Chondrocyte (in vitro differentiated cells): ENCODE data around the gene LRMDA. TPM values are rescaled to one million over a fixed set of nuclear protein-coding genes. Genes with fewer than 3 reads are reported as not detected.
A peak's percentile ranks its signal among the peaks of the same experiment; 100 is the strongest.

Experiments
- DNase-seq: peaks from one replicate; pipeline ENCODE4 v3.0.0; 2021; ENCODE audit warnings: mixed read lengths, low spot score
- H3K27ac Mint-ChIP-seq: one replicate; pipeline ENCODE4 v1.8.0; 2021; ENCODE audit warnings: mild to moderate bottlenecking, moderate library complexity, mixed read lengths; ENCODE audit not compliant: unreplicated experiment
- H3K27me3 Mint-ChIP-seq: 2 replicates; pipeline ENCODE4 v1.8.0; 2021; ENCODE audit warnings: low read depth, mixed read lengths
- H3K36me3 Mint-ChIP-seq: 2 replicates; pipeline ENCODE4 v1.8.0; 2021; ENCODE audit warnings: low read depth, mixed read lengths
- H3K4me1 Mint-ChIP-seq: 2 replicates; pipeline ENCODE4 v1.8.0; 2021; ENCODE audit warnings: low read depth, mild to moderate bottlenecking, mixed read lengths
- H3K4me3 Mint-ChIP-seq: one replicate; pipeline ENCODE4 v1.8.0; 2021; ENCODE audit warnings: mild to moderate bottlenecking, moderate library complexity, mixed read lengths; ENCODE audit not compliant: unreplicated experiment
- H3K9me3 Mint-ChIP-seq: 2 replicates; pipeline ENCODE4 v1.8.0; 2021; ENCODE audit warnings: low read depth, mixed read lengths
- CTCF ChIP-seq: fragments of 200-600 bp; sonication (generic); IDR thresholded peaks from 2 replicates; pipeline ENCODE4 v1.5.0; 2021; ENCODE audit warnings: antibody characterized with exemption, mild to moderate bottlenecking, moderate library complexity
- total RNA-seq: library from RNA; stranded (reverse); gene quantifications from 3 replicates; pipeline ENCODE4 v1.2.1, GENCODE V29; 2021

The LRMDA gene
- total RNA-seq, 1 donor from 2014 or later: 2.8 TPM

DNA sequence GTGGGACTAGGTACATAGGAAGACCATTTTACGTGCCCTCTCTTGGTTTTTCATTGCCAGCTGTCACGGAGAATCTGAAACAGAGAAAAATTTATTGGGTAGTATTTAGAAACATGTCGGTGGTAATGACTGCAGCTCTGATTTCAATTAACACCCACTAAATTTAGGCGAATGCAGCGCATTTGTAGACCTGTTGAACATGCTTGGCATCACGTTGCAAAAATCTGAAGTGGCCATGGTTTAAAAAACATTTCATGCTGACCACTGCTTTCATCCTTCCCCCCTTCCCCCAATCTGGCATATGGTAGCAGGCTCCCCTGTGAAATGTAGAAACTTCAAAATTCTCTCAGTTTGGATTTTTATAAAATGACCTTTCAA lies 34.0 kb downstream of the LRMDA start:
- H3K27me3 Mint-ChIP-seq: peaks cover 4% of the 10 kb centered on the region
- H3K36me3 Mint-ChIP-seq: no peaks in the 10 kb centered on the region

GRCh38 chr10:75466001-75466400 lies 34.6 kb downstream of the LRMDA start:
- Mint-ChIP-seq H3K4me1 (peaks cover 9% of the 10 kb centered on the region), H3K36me3 (no peaks in the 10 kb centered on the region), H3K27ac (no peak overlapping the region), H3K4me3 (no peak overlapping the region), H3K27me3 (peaks cover 4% of the 10 kb centered on the region), H3K9me3 (no peaks in the 10 kb centered on the region)
- DNase-seq: no peak
- no peak for TF ChIP-seq CTCF

More for the DNA sequence above, 34.0 kb downstream of the LRMDA start:
- H3K27ac Mint-ChIP-seq: no peak overlapping the region
- no peak for DNase-seq
- H3K9me3 Mint-ChIP-seq: no peaks in the 10 kb centered on the region
- H3K4me3 Mint-ChIP-seq: no peak overlapping the region
- H3K4me1 Mint-ChIP-seq: peaks cover 9% of the 10 kb centered on the region
- no peak for TF ChIP-seq CTCF

DNA sequence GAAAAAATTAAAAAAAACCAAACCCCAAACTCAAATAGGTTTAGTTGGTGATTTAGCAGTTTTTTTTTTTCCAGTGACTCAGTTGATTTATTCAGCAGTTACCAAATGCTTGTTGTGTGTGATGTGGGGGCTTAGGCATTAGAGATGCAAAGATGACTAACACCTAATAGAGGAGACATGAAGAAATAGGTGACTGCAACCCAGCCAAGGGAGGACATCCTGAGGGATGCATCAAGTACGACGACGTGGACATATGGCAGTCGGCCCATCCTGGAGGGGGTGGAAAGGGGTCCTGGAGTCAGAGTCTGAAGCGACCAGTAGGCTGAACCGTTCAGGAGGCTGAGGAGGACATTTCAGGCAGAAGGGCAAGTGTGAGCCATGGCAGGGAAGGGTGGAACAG lies 35.5 kb downstream of the LRMDA start:
- H3K27ac Mint-ChIP-seq: no peak overlapping the region
- H3K9me3 Mint-ChIP-seq: no peaks in the 10 kb centered on the region
- H3K4me3 Mint-ChIP-seq: no peak overlapping the region
- TF ChIP-seq CTCF: no peak
- peaks cover 4% of the 10 kb centered on the region for H3K27me3 Mint-ChIP-seq
- no peaks in the 10 kb centered on the region for H3K36me3 Mint-ChIP-seq
- DNase-seq: no peak
- H3K4me1 Mint-ChIP-seq: peaks cover 9% of the 10 kb centered on the region

DNA sequence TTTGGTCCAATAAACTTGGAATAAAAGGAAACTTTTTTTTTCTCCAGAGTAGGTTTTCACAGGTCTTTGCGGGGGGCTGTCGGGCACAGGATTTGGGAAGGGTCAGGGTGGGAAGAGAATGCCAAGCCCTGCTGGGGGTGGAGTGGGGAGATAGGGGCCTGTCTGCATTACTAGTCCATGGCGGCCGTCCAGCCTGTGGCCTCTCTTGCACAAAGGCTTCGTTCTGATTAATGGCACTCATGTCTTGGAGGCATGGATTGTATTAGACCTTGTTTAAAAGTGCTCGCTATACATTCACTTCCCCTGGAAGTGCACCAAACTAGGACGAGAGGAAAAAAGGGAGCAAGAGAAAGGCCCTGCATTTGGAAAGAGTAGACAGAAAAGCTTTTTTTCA lies 37.2 kb downstream of the LRMDA start:
- Mint-ChIP-seq H3K36me3 (no peaks in the 10 kb centered on the region), H3K9me3 (no peaks in the 10 kb centered on the region), H3K4me1 (peaks cover 9% of the 10 kb centered on the region), H3K4me3 (no peak overlapping the region), H3K27ac (peak overlapping the region; percentile 72), H3K27me3 (peaks cover 11% of the 10 kb centered on the region)
- TF ChIP-seq CTCF: no peak
- no peak for DNase-seq

DNA sequence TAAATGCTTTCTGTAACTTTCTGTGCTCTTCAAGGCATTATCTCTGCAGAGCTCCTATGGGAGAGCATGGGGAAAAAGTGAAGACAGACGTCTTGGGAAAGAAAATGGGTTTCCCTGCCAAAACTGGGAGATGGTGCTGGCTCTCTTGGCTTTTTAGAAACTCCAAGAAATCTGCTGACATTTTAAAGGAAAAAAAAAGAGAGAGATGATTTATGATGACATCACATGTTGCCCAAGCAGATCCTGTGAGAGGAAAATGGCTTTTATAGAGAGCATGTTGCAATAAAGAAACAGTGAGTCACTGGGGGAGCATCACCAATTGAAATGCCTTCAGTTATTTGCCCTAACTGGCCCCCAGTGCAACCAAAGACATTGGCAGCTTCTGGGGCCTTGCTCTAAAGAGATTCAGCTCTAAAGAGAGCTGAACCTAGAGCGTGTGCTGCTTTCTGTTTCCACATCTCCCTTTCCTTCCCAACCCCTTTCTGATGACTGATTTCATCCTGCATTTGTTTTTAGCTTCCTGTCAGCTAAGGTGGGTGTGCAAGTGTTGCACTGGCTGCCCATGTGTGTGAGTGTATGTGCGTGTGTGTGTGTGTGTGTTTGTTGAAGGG lies 37.7 kb downstream of the LRMDA start:
- TF ChIP-seq CTCF: no peak
- peak overlapping the region; percentile 72 for H3K27ac Mint-ChIP-seq
- H3K36me3 Mint-ChIP-seq: no peaks in the 10 kb centered on the region
- no peak for DNase-seq
- H3K4me3 Mint-ChIP-seq: no peak overlapping the region
- peaks cover 11% of the 10 kb centered on the region for H3K27me3 Mint-ChIP-seq
- H3K9me3 Mint-ChIP-seq: no peaks in the 10 kb centered on the region
- H3K4me1 Mint-ChIP-seq: peaks cover 9% of the 10 kb centered on the region
